AG09309 (cell line): ENCODE results near the gene CD8A.

Experiments
- DNase-seq: peaks from one replicate; pipeline ENCODE4 v3.0.0-alpha.2; 2010; ENCODE audit warnings: low read depth
- H3K4me3 ChIP-seq: 2 replicates; pipeline ENCODE4 v1.5.1; 2011; ENCODE audit warnings: mild to moderate bottlenecking, low read depth, low read length, moderate library complexity; ENCODE audit not compliant: control insufficient read depth
- CTCF ChIP-seq: IDR thresholded peaks from 2 replicates; pipeline ENCODE4 v1.5.1; 2011; ENCODE audit warnings: mild to moderate bottlenecking, low read depth, low read length, inconsistent platforms; ENCODE audit not compliant: insufficient read depth, control insufficient read depth; ENCODE audit errors: missing control alignments

Gene CD8A

GRCh38 chr2:86807133-86807467, 16.4 kb upstream of the CD8A start:
- no peak for DNase-seq
- no peak for TF ChIP-seq CTCF
- H3K4me3 ChIP-seq, result no peak overlapping the region

GRCh38 chr2:86806059-86806857, 15.5 kb upstream of the CD8A start:
- DNase-seq, result no peak
- H3K4me3 ChIP-seq, result no peak overlapping the region
- TF ChIP-seq CTCF, result no peak

- DNase-seq, result no peak
- no peak overlapping the region for H3K4me3 ChIP-seq
- no peak for TF ChIP-seq CTCF
These were observed 10.3 kb upstream of the CD8A start for GRCh38 chr2:86800856-86801567.

- no peak for DNase-seq
- TF ChIP-seq CTCF, result no peak
These were observed 4.1 kb upstream of the CD8A start for GRCh38 chr2:86794861-86795260.

GRCh38 chr2:86793752-86794151, 3.0 kb upstream of the CD8A start:
- no peak for DNase-seq
- no peak for TF ChIP-seq CTCF
- no peak overlapping the region for H3K4me3 ChIP-seq

More at GRCh38 chr2:86794861-86795260, 4.1 kb upstream of the CD8A start:
- no peak overlapping the region for H3K4me3 ChIP-seq

GRCh38 chr2:86791573-86791972, 860 bp upstream of the CD8A start:
- DNase-seq, result no peak
- no peak for TF ChIP-seq CTCF
- H3K4me3 ChIP-seq, result no peak overlapping the region
